GM12864 (cell line): ENCODE measurements around the gene JAK2.
"Not testable (repeated sequence)": the region's sequence is repeated elsewhere in the genome, so short reads cannot be mapped to it uniquely, and the experiment has no call there.

Source experiments
- DNase-seq: peaks from one replicate; pipeline ENCODE4 v3.0.0-alpha.2; 2011; ENCODE audit warnings: low read depth
- H3K4me3 ChIP-seq: 2 replicates; pipeline ENCODE4 v1.5.1; 2011; ENCODE audit warnings: mild to moderate bottlenecking, low read depth, low read length, control low read depth
- CTCF ChIP-seq: IDR thresholded peaks from 2 replicates; pipeline ENCODE4 v1.5.1; 2011; ENCODE audit warnings: low read depth, mild to moderate bottlenecking, moderate library complexity, low read length, control low read depth, inconsistent platforms; ENCODE audit errors: missing control alignments

The JAK2 gene

DNA sequence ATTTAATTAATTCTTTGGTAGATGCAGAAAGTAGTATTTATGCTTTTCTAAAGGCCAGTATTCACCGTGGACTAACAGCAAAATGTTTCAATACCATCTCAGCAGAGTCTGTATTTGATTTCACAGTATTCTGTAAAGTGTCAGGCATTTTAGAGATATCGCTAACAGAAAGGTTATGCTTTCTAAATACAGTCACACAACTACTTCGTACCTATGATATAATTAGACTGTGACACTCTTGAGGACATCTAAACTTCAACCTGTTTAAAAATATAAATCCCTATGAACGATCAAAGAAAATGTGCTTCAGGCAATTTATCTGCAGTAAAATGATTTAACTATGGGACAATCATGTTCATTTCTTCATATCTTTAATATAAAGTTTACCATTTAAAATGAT is 41.7 kb upstream of the JAK2 start:
- DNase-seq: no peak
- TF ChIP-seq CTCF: no peak
- H3K4me3 ChIP-seq: no peak overlapping the region

DNA sequence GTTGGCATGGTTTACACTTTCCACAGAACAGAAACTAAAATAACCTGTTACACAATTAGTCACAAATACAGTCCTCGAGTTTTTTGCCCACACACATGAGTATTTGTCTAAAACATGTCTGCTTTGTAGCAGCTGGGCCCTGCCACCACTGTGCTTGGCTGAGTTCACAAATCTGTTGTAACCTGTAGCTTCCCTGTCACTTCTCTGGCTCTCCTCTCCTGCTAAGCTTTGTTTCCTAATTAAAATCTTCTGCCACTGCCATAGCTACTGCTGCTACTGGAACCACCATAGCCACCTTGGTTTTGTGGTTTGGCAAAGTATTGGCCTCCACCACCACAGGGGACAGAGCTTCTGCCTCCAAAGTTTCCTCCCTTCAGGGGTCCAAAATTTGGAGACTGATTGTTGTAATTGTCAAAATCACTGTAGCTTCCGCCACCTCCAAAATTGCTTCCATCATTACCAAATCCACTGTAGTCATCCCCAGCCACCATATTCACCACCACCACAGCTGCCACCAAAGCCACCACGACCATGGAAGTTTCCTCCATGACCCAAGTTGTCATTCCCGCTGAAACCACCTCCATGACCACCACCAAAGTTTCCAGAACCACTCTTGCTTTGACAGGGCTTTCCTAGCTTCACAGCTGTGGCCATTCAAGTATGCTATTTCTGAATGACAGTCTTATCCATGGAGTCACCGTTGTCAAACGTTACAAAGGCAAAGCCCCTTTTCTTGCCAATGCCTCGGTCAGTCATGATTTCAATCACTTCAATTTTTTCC is 40.5 kb upstream of the JAK2 start:
- DNase-seq, H3K4me3 ChIP-seq: not testable (repeated sequence)

- no peak overlapping the region for H3K4me3 ChIP-seq
- no peak for TF ChIP-seq CTCF
- DNase-seq: no peak
Observed at GRCh38 chr9:4946937-4947336, 38.1 kb upstream of the JAK2 start.

GRCh38 chr9:4955836-4956235 is 29.2 kb upstream of the JAK2 start:
- no peak overlapping the region for H3K4me3 ChIP-seq
- TF ChIP-seq CTCF: no peak
- DNase-seq: no peak

- no peak for DNase-seq
Observed at GRCh38 chr9:4959031-4959430, 26.0 kb upstream of the JAK2 start.

GRCh38 chr9:4962085-4962484 is 23.0 kb upstream of the JAK2 start:
- no peak for DNase-seq
- TF ChIP-seq CTCF: no peak

More at GRCh38 chr9:4959031-4959430, 26.0 kb upstream of the JAK2 start:
- TF ChIP-seq CTCF: no peak
- H3K4me3 ChIP-seq: no peak overlapping the region

GRCh38 chr9:4964540-4964939 is 20.5 kb upstream of the JAK2 start:
- no peak for DNase-seq
- H3K4me3 ChIP-seq: no peak overlapping the region
- TF ChIP-seq CTCF: no peak

More at GRCh38 chr9:4962085-4962484, 23.0 kb upstream of the JAK2 start:
- no peak overlapping the region for H3K4me3 ChIP-seq
